HCT116 (cell line): Measurements from ENCODE around the gene ADGRB3. TPM values are rescaled to one million over a fixed set of nuclear protein-coding genes. Genes with fewer than 3 reads are reported as not detected.

ENCODE experiments used
- ATAC-seq: fragments of 200-7000 bp; cut with Tn5 transposase; 2 replicates; pipeline ENCODE4 v1.9.1; 2020; ENCODE audit warnings: mild to moderate bottlenecking, moderate library complexity
- BruUV-seq: library from RNA; stranded (reverse); fragments of 400-500 nt; replicated peaks from 2 replicates; lab custom pipeline; 2021; lab: Mats Ljungman, UMichigan
- CTCF ChIA-PET: fragments of 300-600 bp; sonication (Branson Sonifier 250); formaldehyde crosslinking; loops from one replicate; lab custom pipeline; 2021; ENCODE audit warnings: antibody characterized with exemption; lab: Charles Lee
- POLR2A ChIA-PET: fragments of 300-600, 350-600 bp; sonication (Branson Sonifier 250); formaldehyde crosslinking; loops from one replicate; lab custom pipeline; 2021; ENCODE audit warnings: antibody characterized with exemption; lab: Charles Lee
- RAD21 ChIA-PET, 2 experiments: fragments of 300-600 bp; sonication (Branson Sonifier 250); formaldehyde crosslinking; loops; one replicate each; lab custom pipeline; 2023; ENCODE audit warnings: low total read pairs in 2 of 2; ENCODE audit not compliant: uncharacterized antibody in 2 of 2, unreplicated experiment in 2 of 2, low non-redundant PET in 1 of 2; lab: Charles Lee
- DNase-seq: peaks from one replicate; pipeline ENCODE4 v3.0.0-alpha.2; 2010; ENCODE audit warnings: low read depth, low spot score
- H2AFZ ChIP-seq: fragments of 200-600 bp; shearing (Covaris generic), sonication (generic); 2 replicates; pipeline ENCODE4 v1.6.1; 2017; ENCODE audit warnings: low read depth, mixed run types, mixed read lengths, antibody characterized with exemption, low read length; ENCODE audit not compliant: poor library complexity, severe bottlenecking
- H3K27ac ChIP-seq: 2 replicates; pipeline ENCODE4 v1.5.1; 2012; ENCODE audit warnings: low read depth, low read length
- H3K27me3 ChIP-seq: fragments of 200-600 bp; sonication (generic); 2 replicates; pipeline ENCODE4 v1.6.1; 2016; ENCODE audit warnings: mixed run types, low read length, mixed read lengths; ENCODE audit not compliant: insufficient read depth
- H3K36me3 ChIP-seq, 2 experiments: fragments of 200-500 bp in 1 of 2; fragments of 200-600 bp in 1 of 2; sonication (Bioruptor generic) in 1 of 2; sonication (generic) in 1 of 2; 2 replicates each; pipeline versions ENCODE4 v1.5.1 to v1.6.1; 2014 to 2016; ENCODE audit warnings: low read length in 2 of 2, inconsistent platforms in 1 of 2, mixed read lengths in 1 of 2, mixed run types in 1 of 2; ENCODE audit not compliant: insufficient read depth in 2 of 2, control insufficient read depth in 1 of 2
- H3K4me1 ChIP-seq, 2 experiments: fragments of 200-600 bp in 1 of 2; sonication (generic) in 1 of 2; 2 replicates each; pipeline versions ENCODE4 v1.5.1 to v1.6.1; 2012 to 2017; ENCODE audit warnings: low read length in 2 of 2, inconsistent platforms in 1 of 2, mild to moderate bottlenecking in 1 of 2, mixed read lengths in 1 of 2, mixed run types in 1 of 2, moderate library complexity in 1 of 2; ENCODE audit not compliant: insufficient read depth in 2 of 2, control insufficient read depth in 1 of 2
- H3K4me2 ChIP-seq: fragments of 200-600 bp; sonication (generic); 2 replicates; pipeline ENCODE4 v1.6.1; 2017; ENCODE audit warnings: mixed run types, low read length, mixed read lengths
- H3K4me3 ChIP-seq, 2 experiments: fragments of 200-600 bp in 1 of 2; sonication (generic) in 1 of 2; replicated peaks in 1 of 2; 2 replicates each; pipeline ENCODE4 v1.5.1; 2011 to 2016; ENCODE audit warnings: low read length in 2 of 2, control low read depth in 1 of 2, low read depth in 1 of 2, mild to moderate bottlenecking in 1 of 2, mixed read lengths in 1 of 2, mixed run types in 1 of 2
- H3K79me2 ChIP-seq: fragments of 200-600 bp; sonication (generic); 2 replicates; pipeline ENCODE4 v1.6.1; 2017; ENCODE audit warnings: mild to moderate bottlenecking, mixed run types, low read length, moderate library complexity, mixed read lengths; ENCODE audit not compliant: insufficient read depth
- H3K9ac ChIP-seq: fragments of 200-600 bp; sonication (generic); 2 replicates; pipeline ENCODE4 v1.6.1; 2016; ENCODE audit warnings: low read length, mixed read lengths
- H3K9me2 ChIP-seq: fragments of 200-600 bp; sonication (generic), shearing (Covaris generic); 2 replicates; pipeline ENCODE4 v1.6.1; 2017; ENCODE audit warnings: mixed run types, mild to moderate bottlenecking, moderate library complexity; ENCODE audit not compliant: insufficient read depth
- H3K9me3 ChIP-seq, 2 experiments: fragments of 200-500 bp in 1 of 2; fragments of 200-600 bp in 1 of 2; sonication (Bioruptor generic) in 1 of 2; sonication (generic) in 1 of 2; 2 replicates each; pipeline ENCODE4 v1.6.1; 2014 to 2017; ENCODE audit warnings: low read length in 2 of 2, mixed read lengths in 2 of 2, inconsistent platforms in 1 of 2, low read depth in 1 of 2, mild to moderate bottlenecking in 1 of 2, mixed run types in 1 of 2, moderate library complexity in 1 of 2; ENCODE audit not compliant: control insufficient read depth in 1 of 2, insufficient read depth in 1 of 2
- H4K20me1 ChIP-seq: fragments of 200-600 bp; sonication (generic), shearing (Covaris generic); 2 replicates; pipeline ENCODE4 v1.6.1; 2017; ENCODE audit warnings: mixed run types, mild to moderate bottlenecking, moderate library complexity; ENCODE audit not compliant: insufficient read depth
- CBX3 ChIP-seq: IDR thresholded peaks from 2 replicates; pipeline ENCODE4 v1.6.1; 2012; ENCODE audit warnings: low read depth
- CEBPB ChIP-seq: IDR thresholded peaks from 2 replicates; pipeline ENCODE4 v1.6.1; 2012; ENCODE audit warnings: low read depth
- ELF1 ChIP-seq: IDR thresholded peaks from 2 replicates; pipeline ENCODE4 v1.6.1; 2012; ENCODE audit warnings: low read depth, borderline replicate concordance
- EZH2 ChIP-seq: fragments of 200-600 bp; sonication (generic); IDR thresholded peaks from 2 replicates; pipeline ENCODE4 v1.6.1; 2017; ENCODE audit warnings: antibody characterized with exemption, mixed run types
- EZH2phosphoT487 ChIP-seq: fragments of 200-600 bp; IDR thresholded peaks from 2 replicates; pipeline ENCODE4 v1.6.1; 2018; ENCODE audit warnings: antibody characterized with exemption, borderline replicate concordance
- FOSL1 ChIP-seq: IDR thresholded peaks from 2 replicates; pipeline ENCODE4 v1.6.1; 2012; ENCODE audit warnings: low read depth
- JUND ChIP-seq: IDR thresholded peaks from 2 replicates; pipeline ENCODE4 v1.6.1; 2012
- POLR2A ChIP-seq: IDR thresholded peaks from 2 replicates; pipeline ENCODE4 v1.7.0; 2011; ENCODE audit warnings: borderline replicate concordance; ENCODE audit not compliant: insufficient read depth, insufficient read length; ENCODE audit errors: extremely low read depth
- POLR2AphosphoS5 ChIP-seq: IDR thresholded peaks from 2 replicates; pipeline ENCODE4 v1.6.1; 2011; ENCODE audit warnings: mild to moderate bottlenecking, low read depth, low read length, moderate library complexity
- SIN3A ChIP-seq: IDR thresholded peaks from 2 replicates; pipeline ENCODE4 v1.6.1; 2012; ENCODE audit warnings: low read depth
- SP1 ChIP-seq: IDR thresholded peaks from 2 replicates; pipeline ENCODE4 v1.6.1; 2012; ENCODE audit warnings: low read depth
- SRF ChIP-seq: IDR thresholded peaks from 2 replicates; pipeline ENCODE4 v1.6.1; 2012; ENCODE audit warnings: low read depth
- TCF7L2 ChIP-seq: IDR thresholded peaks from 2 replicates; pipeline ENCODE4 v1.7.0; 2011; ENCODE audit warnings: borderline replicate concordance, inconsistent platforms; ENCODE audit not compliant: insufficient read depth, insufficient read length; ENCODE audit errors: extremely low read depth
- YY1 ChIP-seq: IDR thresholded peaks from 2 replicates; pipeline ENCODE4 v1.6.1; 2011; ENCODE audit warnings: low read length, low read depth, moderate library complexity, mild to moderate bottlenecking; ENCODE audit not compliant: insufficient replicate concordance; ENCODE audit errors: extremely low read depth
- ZFX ChIP-seq: fragments of 450-650 bp; IDR thresholded peaks from 2 replicates; pipeline ENCODE4 v1.6.1; 2017
- ZNF274 ChIP-seq: fragments of 200-500 bp; sonication (Bioruptor generic); IDR thresholded peaks from 2 replicates; pipeline ENCODE4 v1.6.1; 2014; ENCODE audit warnings: mild to moderate bottlenecking, low read depth, low read length, inconsistent platforms
- intact Hi-C: fragments of 100-400 bp; cut with micrococcal nuclease; formaldehyde crosslinking; loops from 2 replicates; pipeline ENCODE4 v1.10.0; 2022
- total RNA-seq: library from RNA; stranded (reverse); gene quantifications from one replicate; pipeline ENCODE4 v1.2.1, GENCODE V29; 2021; ENCODE audit not compliant: unreplicated experiment
- TF ChIP-seq, protein P1 (sequence below): IDR thresholded peaks from 2 replicates; pipeline ENCODE4 v1.6.1; 2012
- TF ChIP-seq, protein P2 (sequence below), 3 experiments: fragments of 200-600 bp in 1 of 3; sonication (generic) in 1 of 3; IDR thresholded peaks in 2 of 3; conservative IDR thresholded peaks in 1 of 3; 2 replicates each; pipeline ENCODE4 v1.5.1; 2012 to 2017; ENCODE audit warnings: low read depth in 2 of 3, low read length in 2 of 3, antibody characterized with exemption in 1 of 3, borderline replicate concordance in 1 of 3, control low read depth in 1 of 3, mild to moderate bottlenecking in 1 of 3, mixed read lengths in 1 of 3, mixed run types in 1 of 3, moderate library complexity in 1 of 3; ENCODE audit not compliant: insufficient read depth in 1 of 3
- TF ChIP-seq, protein P3 (sequence below): IDR thresholded peaks from 2 replicates; pipeline ENCODE4 v1.6.1; 2012; ENCODE audit warnings: low read depth
- TF ChIP-seq, protein P4 (sequence below): IDR thresholded peaks from 2 replicates; pipeline ENCODE4 v1.6.1; 2011; ENCODE audit warnings: mild to moderate bottlenecking, low read length, moderate library complexity; ENCODE audit not compliant: insufficient replicate concordance; ENCODE audit errors: extremely low read depth

ADGRB3 gene
- total RNA-seq, 1 experiment from 2014 or later, result not detected

DNA sequence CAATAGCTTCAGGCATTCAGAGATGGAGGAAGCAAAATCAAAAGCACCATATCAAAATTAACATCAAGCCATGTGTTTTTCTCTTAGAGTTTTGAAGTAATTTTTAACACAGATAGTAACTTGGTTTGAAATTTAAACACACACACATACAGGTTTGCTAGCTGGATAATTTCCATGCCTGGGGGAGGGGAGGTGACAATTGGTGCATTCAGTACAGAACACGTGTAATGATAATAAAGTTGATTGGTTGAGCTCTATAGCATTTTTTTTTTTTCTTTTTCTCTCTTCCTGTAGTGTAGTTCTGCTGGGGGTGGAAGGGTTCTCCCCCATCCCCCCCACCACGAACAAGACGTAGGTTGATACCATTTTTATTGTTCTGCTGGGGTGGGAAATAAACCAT, 596.9 kb downstream of the ADGRB3 start:
- H3K9ac ChIP-seq, result no peak overlapping the region
- H3K4me2 ChIP-seq, result no peak overlapping the region
- intact Hi-C loops, result no loop called here
- no peaks in the 10 kb centered on the region for H3K27me3 ChIP-seq
- peaks cover under 1 to 10% of the 10 kb centered on the region in 2 experiments; a peak in 2 of 4 replicates for H3K9me3 ChIP-seq
- ChIA-PET RAD21 (no interaction called here), POLR2A (no interaction called here), CTCF (no interaction called here)
- H4K20me1 ChIP-seq, result no peaks in the 10 kb centered on the region
- BruUV-seq, result no TSS peak
- TF ChIP-seq CEBPB, result no peak
- TF ChIP-seq ZNF274, result no peak
- TF ChIP-seq, protein P1, sequence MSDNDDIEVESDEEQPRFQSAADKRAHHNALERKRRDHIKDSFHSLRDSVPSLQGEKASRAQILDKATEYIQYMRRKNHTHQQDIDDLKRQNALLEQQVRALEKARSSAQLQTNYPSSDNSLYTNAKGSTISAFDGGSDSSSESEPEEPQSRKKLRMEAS, result no peak
- no peak for TF ChIP-seq SIN3A
- no peak for TF ChIP-seq EZH2phosphoT487
- TF ChIP-seq, protein P2, sequence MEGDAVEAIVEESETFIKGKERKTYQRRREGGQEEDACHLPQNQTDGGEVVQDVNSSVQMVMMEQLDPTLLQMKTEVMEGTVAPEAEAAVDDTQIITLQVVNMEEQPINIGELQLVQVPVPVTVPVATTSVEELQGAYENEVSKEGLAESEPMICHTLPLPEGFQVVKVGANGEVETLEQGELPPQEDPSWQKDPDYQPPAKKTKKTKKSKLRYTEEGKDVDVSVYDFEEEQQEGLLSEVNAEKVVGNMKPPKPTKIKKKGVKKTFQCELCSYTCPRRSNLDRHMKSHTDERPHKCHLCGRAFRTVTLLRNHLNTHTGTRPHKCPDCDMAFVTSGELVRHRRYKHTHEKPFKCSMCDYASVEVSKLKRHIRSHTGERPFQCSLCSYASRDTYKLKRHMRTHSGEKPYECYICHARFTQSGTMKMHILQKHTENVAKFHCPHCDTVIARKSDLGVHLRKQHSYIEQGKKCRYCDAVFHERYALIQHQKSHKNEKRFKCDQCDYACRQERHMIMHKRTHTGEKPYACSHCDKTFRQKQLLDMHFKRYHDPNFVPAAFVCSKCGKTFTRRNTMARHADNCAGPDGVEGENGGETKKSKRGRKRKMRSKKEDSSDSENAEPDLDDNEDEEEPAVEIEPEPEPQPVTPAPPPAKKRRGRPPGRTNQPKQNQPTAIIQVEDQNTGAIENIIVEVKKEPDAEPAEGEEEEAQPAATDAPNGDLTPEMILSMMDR (IDR thresholded peaks at IDR 0.05 in 2 of 3, conservative IDR thresholded peaks at IDR 0.05 in 1 of 3; ENCODE audit: borderline replicate concordance in 1 of 3, insufficient read depth in 1 of 3, low read depth in 2 of 3, low read length in 2 of 3), result no peak
- no peak for TF ChIP-seq YY1
- TF ChIP-seq FOSL1, result no peak
- no peak for TF ChIP-seq POLR2A
- TF ChIP-seq POLR2AphosphoS5, result no peak
- TF ChIP-seq, protein P3, sequence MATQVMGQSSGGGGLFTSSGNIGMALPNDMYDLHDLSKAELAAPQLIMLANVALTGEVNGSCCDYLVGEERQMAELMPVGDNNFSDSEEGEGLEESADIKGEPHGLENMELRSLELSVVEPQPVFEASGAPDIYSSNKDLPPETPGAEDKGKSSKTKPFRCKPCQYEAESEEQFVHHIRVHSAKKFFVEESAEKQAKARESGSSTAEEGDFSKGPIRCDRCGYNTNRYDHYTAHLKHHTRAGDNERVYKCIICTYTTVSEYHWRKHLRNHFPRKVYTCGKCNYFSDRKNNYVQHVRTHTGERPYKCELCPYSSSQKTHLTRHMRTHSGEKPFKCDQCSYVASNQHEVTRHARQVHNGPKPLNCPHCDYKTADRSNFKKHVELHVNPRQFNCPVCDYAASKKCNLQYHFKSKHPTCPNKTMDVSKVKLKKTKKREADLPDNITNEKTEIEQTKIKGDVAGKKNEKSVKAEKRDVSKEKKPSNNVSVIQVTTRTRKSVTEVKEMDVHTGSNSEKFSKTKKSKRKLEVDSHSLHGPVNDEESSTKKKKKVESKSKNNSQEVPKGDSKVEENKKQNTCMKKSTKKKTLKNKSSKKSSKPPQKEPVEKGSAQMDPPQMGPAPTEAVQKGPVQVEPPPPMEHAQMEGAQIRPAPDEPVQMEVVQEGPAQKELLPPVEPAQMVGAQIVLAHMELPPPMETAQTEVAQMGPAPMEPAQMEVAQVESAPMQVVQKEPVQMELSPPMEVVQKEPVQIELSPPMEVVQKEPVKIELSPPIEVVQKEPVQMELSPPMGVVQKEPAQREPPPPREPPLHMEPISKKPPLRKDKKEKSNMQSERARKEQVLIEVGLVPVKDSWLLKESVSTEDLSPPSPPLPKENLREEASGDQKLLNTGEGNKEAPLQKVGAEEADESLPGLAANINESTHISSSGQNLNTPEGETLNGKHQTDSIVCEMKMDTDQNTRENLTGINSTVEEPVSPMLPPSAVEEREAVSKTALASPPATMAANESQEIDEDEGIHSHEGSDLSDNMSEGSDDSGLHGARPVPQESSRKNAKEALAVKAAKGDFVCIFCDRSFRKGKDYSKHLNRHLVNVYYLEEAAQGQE, result no peak
- no peak for TF ChIP-seq CBX3
- TF ChIP-seq TCF7L2, result no peak
- no peak for TF ChIP-seq ZFX
- no peak for TF ChIP-seq SRF
- TF ChIP-seq ELF1, result no peak
- TF ChIP-seq EZH2, result no peak
- no peak for TF ChIP-seq JUND
- TF ChIP-seq, protein P4, sequence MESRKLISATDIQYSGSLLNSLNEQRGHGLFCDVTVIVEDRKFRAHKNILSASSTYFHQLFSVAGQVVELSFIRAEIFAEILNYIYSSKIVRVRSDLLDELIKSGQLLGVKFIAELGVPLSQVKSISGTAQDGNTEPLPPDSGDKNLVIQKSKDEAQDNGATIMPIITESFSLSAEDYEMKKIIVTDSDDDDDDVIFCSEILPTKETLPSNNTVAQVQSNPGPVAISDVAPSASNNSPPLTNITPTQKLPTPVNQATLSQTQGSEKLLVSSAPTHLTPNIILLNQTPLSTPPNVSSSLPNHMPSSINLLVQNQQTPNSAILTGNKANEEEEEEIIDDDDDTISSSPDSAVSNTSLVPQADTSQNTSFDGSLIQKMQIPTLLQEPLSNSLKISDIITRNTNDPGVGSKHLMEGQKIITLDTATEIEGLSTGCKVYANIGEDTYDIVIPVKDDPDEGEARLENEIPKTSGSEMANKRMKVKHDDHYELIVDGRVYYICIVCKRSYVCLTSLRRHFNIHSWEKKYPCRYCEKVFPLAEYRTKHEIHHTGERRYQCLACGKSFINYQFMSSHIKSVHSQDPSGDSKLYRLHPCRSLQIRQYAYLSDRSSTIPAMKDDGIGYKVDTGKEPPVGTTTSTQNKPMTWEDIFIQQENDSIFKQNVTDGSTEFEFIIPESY, result no peak
- TF ChIP-seq SP1, result no peak
- H3K4me3 ChIP-seq, result no peak overlapping the region
- H3K79me2 ChIP-seq, result no peaks in the 10 kb centered on the region
- H3K4me1 ChIP-seq, result no peaks in the 10 kb centered on the region; a peak in 1 of 4 replicates
- ATAC-seq (no peak), DNase-seq (no peak)
- H3K9me2 ChIP-seq, result no peaks in the 10 kb centered on the region
- H3K36me3 ChIP-seq, result no peaks in the 10 kb centered on the region
- no peak overlapping the region for H2AFZ ChIP-seq
- no peak overlapping the region for H3K27ac ChIP-seq
